Osteocyte (in vitro differentiated cells): ENCODE results near the gene C2orf15. TPM values are rescaled to one million over a fixed set of nuclear protein-coding genes. Genes with fewer than 3 reads are reported as not detected.
"Not testable (repeated sequence)": the region's sequence is repeated elsewhere in the genome, so short reads cannot be mapped to it uniquely, and the experiment has no call there.

ENCODE experiments used
- DNase-seq: peaks from one replicate; pipeline ENCODE4 v3.0.0; 2021; ENCODE audit warnings: mixed read lengths; ENCODE audit not compliant: unreplicated experiment; ENCODE audit errors: extremely low spot score
- H3K27ac Mint-ChIP-seq: one replicate; pipeline ENCODE4 v1.8.0; 2021; ENCODE audit warnings: mild to moderate bottlenecking, mixed read lengths; ENCODE audit not compliant: unreplicated experiment
- H3K27me3 Mint-ChIP-seq: one replicate; pipeline ENCODE4 v1.8.0; 2021; ENCODE audit warnings: mixed read lengths; ENCODE audit not compliant: unreplicated experiment
- H3K36me3 Mint-ChIP-seq: one replicate; pipeline ENCODE4 v1.8.0; 2021; ENCODE audit warnings: mixed read lengths; ENCODE audit not compliant: unreplicated experiment
- H3K4me1 Mint-ChIP-seq: one replicate; pipeline ENCODE4 v1.8.0; 2021; ENCODE audit warnings: mixed read lengths; ENCODE audit not compliant: unreplicated experiment
- H3K4me3 Mint-ChIP-seq: one replicate; pipeline ENCODE4 v1.8.0; 2021; ENCODE audit warnings: mild to moderate bottlenecking, moderate library complexity, mixed read lengths; ENCODE audit not compliant: unreplicated experiment
- H3K9me3 Mint-ChIP-seq: one replicate; pipeline ENCODE4 v1.8.0; 2021; ENCODE audit warnings: mixed read lengths; ENCODE audit not compliant: unreplicated experiment
- total RNA-seq: library from RNA; stranded (reverse); gene quantifications from 2 replicates; pipeline ENCODE4 v1.2.1, GENCODE V29; 2021
- TF ChIP-seq, protein P1 (sequence below): fragments of 200-600 bp; sonication (generic); IDR thresholded peaks from 2 replicates; pipeline ENCODE4 v1.5.0; 2021; ENCODE audit warnings: antibody characterized with exemption, mild to moderate bottlenecking, moderate library complexity

C2orf15 gene
- total RNA-seq, 1 donor from 2014 or later, result not detected

DNA sequence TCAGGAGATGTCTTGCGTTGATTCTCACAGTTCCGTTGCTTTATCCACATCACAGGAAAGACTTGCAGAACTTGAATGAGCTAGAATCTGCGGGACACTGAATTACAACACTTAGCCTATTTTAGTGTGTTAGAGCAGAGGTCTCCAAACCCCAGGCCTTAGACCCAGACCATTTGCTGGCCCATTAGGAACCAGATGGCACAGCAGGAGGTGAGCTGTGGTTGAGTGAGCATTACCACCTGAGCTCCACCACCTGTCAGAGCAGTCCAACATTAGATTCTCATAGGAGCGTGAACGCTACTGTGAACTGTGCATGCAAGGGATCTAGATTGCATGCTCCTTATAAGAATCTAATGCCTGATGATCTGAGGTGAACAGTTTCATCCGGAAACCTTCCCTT is 43.3 kb downstream of the C2orf15 start:
- Mint-ChIP-seq H3K4me3 (no peak overlapping the region), H3K36me3 (peaks cover 6% of the 10 kb centered on the region), H3K4me1 (peaks cover 24% of the 10 kb centered on the region), H3K27ac (no peak overlapping the region), H3K27me3 (no peaks in the 10 kb centered on the region), H3K9me3 (no peaks in the 10 kb centered on the region)
- TF ChIP-seq, protein P1, sequence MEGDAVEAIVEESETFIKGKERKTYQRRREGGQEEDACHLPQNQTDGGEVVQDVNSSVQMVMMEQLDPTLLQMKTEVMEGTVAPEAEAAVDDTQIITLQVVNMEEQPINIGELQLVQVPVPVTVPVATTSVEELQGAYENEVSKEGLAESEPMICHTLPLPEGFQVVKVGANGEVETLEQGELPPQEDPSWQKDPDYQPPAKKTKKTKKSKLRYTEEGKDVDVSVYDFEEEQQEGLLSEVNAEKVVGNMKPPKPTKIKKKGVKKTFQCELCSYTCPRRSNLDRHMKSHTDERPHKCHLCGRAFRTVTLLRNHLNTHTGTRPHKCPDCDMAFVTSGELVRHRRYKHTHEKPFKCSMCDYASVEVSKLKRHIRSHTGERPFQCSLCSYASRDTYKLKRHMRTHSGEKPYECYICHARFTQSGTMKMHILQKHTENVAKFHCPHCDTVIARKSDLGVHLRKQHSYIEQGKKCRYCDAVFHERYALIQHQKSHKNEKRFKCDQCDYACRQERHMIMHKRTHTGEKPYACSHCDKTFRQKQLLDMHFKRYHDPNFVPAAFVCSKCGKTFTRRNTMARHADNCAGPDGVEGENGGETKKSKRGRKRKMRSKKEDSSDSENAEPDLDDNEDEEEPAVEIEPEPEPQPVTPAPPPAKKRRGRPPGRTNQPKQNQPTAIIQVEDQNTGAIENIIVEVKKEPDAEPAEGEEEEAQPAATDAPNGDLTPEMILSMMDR, result no peak
- no peak for DNase-seq

DNA sequence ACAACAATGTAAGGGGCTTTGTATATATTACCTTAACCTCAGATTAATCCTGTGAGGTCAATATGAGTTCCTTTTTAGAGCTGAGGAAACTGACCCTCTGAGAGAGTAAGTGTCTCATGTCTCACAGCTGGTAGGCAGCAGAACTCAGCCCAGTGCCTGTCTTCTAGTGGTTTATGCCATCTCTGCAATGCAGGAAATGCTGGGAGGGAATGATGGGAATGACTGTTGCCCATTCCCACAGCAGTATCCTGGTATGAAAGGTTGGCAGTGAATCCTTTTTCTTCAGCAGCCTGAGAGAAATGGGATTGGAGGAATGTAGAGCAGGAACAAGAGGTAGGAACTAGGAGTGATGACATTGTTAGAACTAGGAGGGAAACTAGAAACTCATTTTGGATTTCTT is 45.5 kb downstream of the C2orf15 start:
- Mint-ChIP-seq H3K9me3 (no peaks in the 10 kb centered on the region), H3K27me3 (no peaks in the 10 kb centered on the region), H3K27ac (no peak overlapping the region), H3K4me3 (no peak overlapping the region), H3K4me1 (peaks cover 10% of the 10 kb centered on the region), H3K36me3 (peaks cover 14% of the 10 kb centered on the region)
- DNase-seq, result no peak
- TF ChIP-seq, protein P1, result no peak

DNA sequence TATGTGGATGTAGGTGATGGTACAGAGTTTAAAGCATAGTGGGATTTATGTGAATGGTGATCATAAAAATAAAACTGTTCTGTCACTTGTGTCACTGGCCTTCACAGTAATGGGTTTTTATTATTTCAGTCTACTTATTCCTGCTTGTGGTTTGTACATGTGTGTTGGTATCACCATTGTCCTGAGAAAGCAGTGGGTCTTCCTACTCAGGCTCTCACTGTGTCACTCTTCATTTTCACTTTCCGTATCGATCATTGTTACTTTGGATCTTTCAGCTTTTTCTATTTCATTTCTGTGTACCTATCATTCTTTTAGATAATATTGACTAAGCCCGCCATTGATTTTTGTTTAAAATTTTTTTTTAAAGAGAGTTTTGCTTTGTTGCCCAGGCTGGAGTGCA is 46.9 kb downstream of the C2orf15 start:
- no peaks in the 10 kb centered on the region for H3K9me3 Mint-ChIP-seq
- TF ChIP-seq, protein P1, result no peak
- H3K27me3 Mint-ChIP-seq, result no peaks in the 10 kb centered on the region
- no peak for DNase-seq
- no peak overlapping the region for H3K27ac Mint-ChIP-seq
- peaks cover 3% of the 10 kb centered on the region for H3K4me1 Mint-ChIP-seq
- H3K4me3 Mint-ChIP-seq, result no peak overlapping the region
- peaks cover 21% of the 10 kb centered on the region for H3K36me3 Mint-ChIP-seq

DNA sequence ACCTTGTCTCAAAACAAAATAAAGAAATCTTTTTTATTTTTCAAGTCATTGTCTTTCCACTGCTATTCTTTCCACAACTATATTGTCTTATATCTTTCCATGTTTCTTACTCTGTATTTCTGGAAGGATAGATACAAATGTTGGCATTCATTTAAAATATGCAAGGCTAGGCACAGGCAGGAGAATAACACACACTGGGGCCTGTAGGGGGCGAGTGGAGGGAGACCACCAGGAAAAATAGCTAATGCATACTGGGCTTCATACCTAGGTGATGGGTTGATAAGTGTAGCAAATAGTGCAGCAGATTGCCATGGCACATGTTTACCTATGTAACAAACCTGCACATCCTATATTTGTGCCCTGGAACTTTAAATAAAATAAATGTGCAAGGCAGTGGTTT is 49.0 kb downstream of the C2orf15 start:
- no peak for DNase-seq
- peaks cover 28% of the 10 kb centered on the region for H3K36me3 Mint-ChIP-seq
- H3K4me3 Mint-ChIP-seq, result no peak overlapping the region
- H3K4me1 Mint-ChIP-seq, result no peaks in the 10 kb centered on the region
- TF ChIP-seq, protein P1, result no peak
- H3K27ac Mint-ChIP-seq, result no peak overlapping the region
- H3K9me3 Mint-ChIP-seq, result no peaks in the 10 kb centered on the region
- H3K27me3 Mint-ChIP-seq, result no peaks in the 10 kb centered on the region

DNA sequence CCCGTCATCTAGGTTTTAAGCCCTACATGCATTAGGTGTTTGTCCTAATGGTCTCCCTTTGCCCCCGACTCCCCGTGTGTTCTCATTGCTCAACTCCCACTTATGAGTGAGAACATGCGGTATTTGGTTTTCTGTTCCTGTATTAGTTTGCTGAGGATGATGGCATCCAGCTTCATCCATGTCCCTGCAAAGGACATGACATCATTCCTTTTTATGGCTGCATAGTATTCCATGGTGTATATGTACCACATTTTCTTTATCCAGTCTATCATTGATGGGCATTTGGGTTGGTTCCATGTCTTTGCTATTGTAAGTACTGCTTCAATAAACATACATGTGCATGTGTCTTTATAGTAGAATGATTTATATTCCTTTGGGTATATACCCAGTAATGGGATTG is 50.9 kb downstream of the C2orf15 start:
- not testable (repeated sequence) for H3K27me3 Mint-ChIP-seq, H3K4me3 Mint-ChIP-seq, H3K4me1 Mint-ChIP-seq, H3K9me3 Mint-ChIP-seq, DNase-seq, H3K27ac Mint-ChIP-seq
- H3K36me3 Mint-ChIP-seq, result peaks cover 38% of the 10 kb centered on the region
